ENCODE results near the gene DENND2A.

GRCh38 chr7:140657891-140658290 is 17.3 kb upstream of the DENND2A start:
- TF ChIP-seq YY1 (IDR thresholded peaks at IDR 0.05; ENCODE audit: insufficient read depth, insufficient read length) (no peak), ZNF274 (IDR thresholded peaks at IDR 0.05; ENCODE audit: low read depth, low read length) (no peak), SUZ12 (IDR thresholded peaks at IDR 0.05; ENCODE audit: extremely low read depth, insufficient read depth, insufficient read length) (no peak)
